Natural killer cell (primary cell): ENCODE results near the gene ENO1. TPM values are rescaled to one million over a fixed set of nuclear protein-coding genes. Genes with fewer than 3 reads are reported as not detected.

Experiments used
- ATAC-seq, 3 donors: fragments of 150-1000 bp in 2 of 3; fragments of 200-7000 bp in 1 of 3; cut with Tn5 transposase; 1 replicate in 1 of 3; 2 replicates in 2 of 3; pipeline ENCODE4 v1.10.0; 2021; ENCODE audit warnings: mild to moderate bottlenecking in 2 of 3, moderate library complexity in 2 of 3
- DNase-seq, 2 donors: peaks; one replicate each; pipeline versions ENCODE4 v3.0.0 to v3.0.0-alpha.2; 2013 to 2021; ENCODE audit warnings: mixed read lengths in 1 of 2
- H3K27ac ChIP-seq: one replicate; pipeline ENCODE4 v1.5.1; 2013; ENCODE audit warnings: mild to moderate bottlenecking, low read length
- H3K27me3 ChIP-seq: one replicate; pipeline ENCODE4 v1.6.1; 2013; ENCODE audit warnings: low read length; ENCODE audit not compliant: control insufficient read depth, insufficient read depth
- H3K36me3 ChIP-seq: one replicate; pipeline ENCODE4 v1.6.1; 2013; ENCODE audit warnings: low read length; ENCODE audit not compliant: control insufficient read depth, insufficient read depth
- H3K4me1 ChIP-seq: one replicate; pipeline ENCODE4 v1.6.1; 2013; ENCODE audit warnings: low read length; ENCODE audit not compliant: control insufficient read depth, insufficient read depth
- H3K4me3 ChIP-seq: one replicate; pipeline ENCODE4 v1.5.1; 2013; ENCODE audit warnings: low read length
- H3K9me3 ChIP-seq: one replicate; pipeline ENCODE4 v1.6.1; 2013; ENCODE audit warnings: low read length; ENCODE audit not compliant: control insufficient read depth, insufficient read depth
- H3K27ac Mint-ChIP-seq, 2 donors: one replicate each; pipeline ENCODE4 v1.8.0; 2022; ENCODE audit warnings: mild to moderate bottlenecking in 2 of 2, mixed read lengths in 2 of 2, moderate library complexity in 1 of 2
- H3K27me3 Mint-ChIP-seq, 2 donors: one replicate each; pipeline ENCODE4 v1.8.0; 2022; ENCODE audit warnings: low read depth in 2 of 2, mixed read lengths in 2 of 2
- H3K36me3 Mint-ChIP-seq: one replicate; pipeline ENCODE4 v1.8.0; 2022; ENCODE audit warnings: mixed read lengths
- H3K4me1 Mint-ChIP-seq, 2 donors: one replicate each; pipeline ENCODE4 v1.8.0; 2022; ENCODE audit warnings: mixed read lengths in 2 of 2
- H3K4me3 Mint-ChIP-seq: one replicate; pipeline ENCODE4 v1.8.0; 2022; ENCODE audit warnings: mild to moderate bottlenecking, moderate library complexity, mixed read lengths
- H3K9me3 Mint-ChIP-seq, 2 donors: one replicate each; pipeline ENCODE4 v1.8.0; 2022; ENCODE audit warnings: mixed read lengths in 2 of 2
- CTCF ChIP-seq: fragments of 200-600 bp; IDR thresholded peaks from one replicate; pipeline ENCODE4 v1.8.0; 2022; ENCODE audit warnings: antibody characterized with exemption
- WGBS: methylation state at CpG from one replicate; pipeline ENCODE4 v1.1.7; 2013; ENCODE audit warnings: missing lambda C conversion rate; ENCODE audit not compliant: insufficient coverage; 5-methylcytosine and 5-hydroxymethylcytosine counted together
- intact Hi-C: fragments of 100-400 bp; cut with micrococcal nuclease; formaldehyde crosslinking; loops from one replicate; pipeline ENCODE4 v1.14.2; 2022
- total RNA-seq, 4 donors: library from RNA; stranded (reverse); fragments of 120-200 nt in 1 of 4; gene quantifications; one replicate each; pipeline versions ENCODE4 v1.2.3 to v1.2.4, GENCODE V29; 2013 to 2022

Gene ENO1
- total RNA-seq, 3 donors from 2014 or later (not counting 1 experiment from before 2014, with no cell fraction given) = 254 to 299 (median 266) TPM

DNA sequence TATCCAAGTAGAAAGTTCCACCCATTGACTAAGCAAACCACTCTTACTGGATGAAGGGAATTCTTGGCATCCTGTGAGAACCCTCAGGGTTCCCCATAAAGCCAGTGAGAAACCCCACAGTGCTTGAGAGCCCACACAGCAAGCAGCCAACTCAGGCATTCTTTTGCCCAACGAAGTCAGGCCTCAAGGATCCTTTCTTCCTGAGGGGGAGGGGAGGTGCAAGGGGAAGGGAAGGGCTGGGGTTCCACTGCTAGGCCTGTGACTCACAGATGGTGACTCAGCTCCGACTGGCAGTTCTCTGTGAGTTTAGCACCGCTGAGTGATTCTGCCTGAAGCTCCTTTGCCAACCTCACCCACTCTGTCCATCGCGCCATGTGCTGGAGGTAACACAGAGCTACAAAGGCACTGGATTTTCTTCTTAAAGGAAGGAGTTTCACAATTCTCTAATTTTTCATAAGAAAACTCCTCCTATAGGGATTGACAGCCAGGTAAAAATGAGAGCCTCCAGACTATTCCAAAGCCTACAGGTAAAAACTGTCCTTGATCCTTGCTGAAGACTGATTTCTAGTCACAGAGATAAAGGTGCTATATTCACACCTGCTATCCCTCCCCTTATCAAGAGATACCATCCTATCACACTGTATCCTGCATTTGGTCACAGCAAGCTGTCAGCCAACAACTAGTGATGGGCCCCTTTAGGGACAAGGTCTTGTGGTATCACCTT, 4.8 kb downstream of the ENO1 start:
- Histone ChIP-seq H3K4me3 (no peak overlapping the region), H3K36me3 (peaks cover 63% of the 10 kb centered on the region), H3K27me3 (no peaks in the 10 kb centered on the region), H3K4me1 (peaks cover 56% of the 10 kb centered on the region), H3K27ac (peak overlapping the region; percentile 43), H3K9me3 (no peaks in the 10 kb centered on the region)
- H3K36me3 Mint-ChIP-seq = no peaks in the 10 kb centered on the region
- DNase-seq = peak; percentile 42 to 73
- H3K4me3 Mint-ChIP-seq = no peak overlapping the region
- intact Hi-C loops = loop anchor here (10.0 kb wide), 1 partner anchor 1041 kb away; the partner anchor contains the start of gene CTNNBIP1
- no peak for TF ChIP-seq CTCF
- peak in 2 of 3 donors; percentile 34 for ATAC-seq
- H3K27ac Mint-ChIP-seq = peak overlapping the region; percentile 78 to 82
- H3K4me1 Mint-ChIP-seq = peaks cover 51 to 68% of the 10 kb centered on the region in 2 donors
- 21% methylated on average over 5 of the region's 5 CpGs for WGBS
- no peaks in the 10 kb centered on the region for H3K9me3 Mint-ChIP-seq
- H3K27me3 Mint-ChIP-seq = no peaks in the 10 kb centered on the region

DNA sequence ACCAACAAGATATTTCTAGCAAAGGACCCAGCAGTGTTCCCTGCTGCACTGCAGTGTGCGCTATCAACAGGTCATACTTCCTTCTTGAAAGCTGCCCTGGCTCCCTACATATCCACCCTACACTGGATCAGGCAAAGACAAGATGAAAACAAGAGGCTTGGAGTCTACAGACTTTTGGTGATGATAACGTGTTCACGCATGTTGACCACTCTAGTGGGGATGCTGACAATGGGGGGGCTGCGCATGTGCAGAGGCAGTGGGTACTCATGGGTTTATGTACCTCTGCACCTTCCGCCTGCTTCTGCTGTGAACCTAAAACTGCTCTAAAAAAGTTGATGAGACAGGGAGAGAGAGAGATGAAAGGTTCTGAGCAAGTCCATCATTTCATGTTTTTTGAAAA, 5.5 kb downstream of the ENO1 start:
- Histone ChIP-seq H3K9me3 (no peaks in the 10 kb centered on the region), H3K4me1 (peaks cover 56% of the 10 kb centered on the region), H3K36me3 (peaks cover 70% of the 10 kb centered on the region), H3K27ac (no peak overlapping the region), H3K4me3 (no peak overlapping the region), H3K27me3 (no peaks in the 10 kb centered on the region)
- no peaks in the 10 kb centered on the region for H3K27me3 Mint-ChIP-seq
- intact Hi-C loops = loop anchor here (10.0 kb wide), 1 partner anchor 1042 kb away; the partner anchor contains the start of gene CTNNBIP1
- WGBS = 85% methylated on average over 5 of the region's 5 CpGs
- no peaks in the 10 kb centered on the region for H3K9me3 Mint-ChIP-seq
- no peak for DNase-seq
- ATAC-seq = no peak
- peaks cover 51 to 61% of the 10 kb centered on the region in 2 donors for H3K4me1 Mint-ChIP-seq
- peak overlapping the region; percentile 78 to 82 for H3K27ac Mint-ChIP-seq
- H3K4me3 Mint-ChIP-seq = no peak overlapping the region
- no peaks in the 10 kb centered on the region for H3K36me3 Mint-ChIP-seq
- no peak for TF ChIP-seq CTCF

- H3K9me3 Mint-ChIP-seq = no peaks in the 10 kb centered on the region
- Histone ChIP-seq H3K36me3 (peaks cover 78% of the 10 kb centered on the region), H3K27ac (no peak overlapping the region), H3K9me3 (no peaks in the 10 kb centered on the region), H3K4me1 (peaks cover 48% of the 10 kb centered on the region), H3K4me3 (no peak overlapping the region), H3K27me3 (no peaks in the 10 kb centered on the region)
- H3K27ac Mint-ChIP-seq = peak overlapping the region in 1 of 2 donors; percentile 82
- no peak for TF ChIP-seq CTCF
- WGBS = 91% methylated on average over 5 of the region's 5 CpGs
- no peaks in the 10 kb centered on the region for H3K27me3 Mint-ChIP-seq
- ATAC-seq (no peak), DNase-seq (no peak)
- H3K4me1 Mint-ChIP-seq = peaks cover 43 to 53% of the 10 kb centered on the region in 2 donors
- no peak overlapping the region for H3K4me3 Mint-ChIP-seq
- intact Hi-C loops = loop anchor here (10.0 kb wide), 1 partner anchor 1043 kb away; the partner anchor contains the start of gene CTNNBIP1
- no peaks in the 10 kb centered on the region for H3K36me3 Mint-ChIP-seq
These were observed 6.5 kb downstream of the ENO1 start for GRCh38 chr1:8871965-8872399.
